Measurements from ENCODE around the gene RHOT2. TPM values are rescaled to one million over a fixed set of nuclear protein-coding genes. Genes with fewer than 3 reads are reported as not detected.

Gene RHOT2
- total and polyA plus RNA-seq, 9 of the 15 experiments (the other 6 are each of a cell fraction or from before 2014, with no cell fraction given) = 5.0 to 373 (median 112) TPM

- TF ChIP-seq, protein P1, sequence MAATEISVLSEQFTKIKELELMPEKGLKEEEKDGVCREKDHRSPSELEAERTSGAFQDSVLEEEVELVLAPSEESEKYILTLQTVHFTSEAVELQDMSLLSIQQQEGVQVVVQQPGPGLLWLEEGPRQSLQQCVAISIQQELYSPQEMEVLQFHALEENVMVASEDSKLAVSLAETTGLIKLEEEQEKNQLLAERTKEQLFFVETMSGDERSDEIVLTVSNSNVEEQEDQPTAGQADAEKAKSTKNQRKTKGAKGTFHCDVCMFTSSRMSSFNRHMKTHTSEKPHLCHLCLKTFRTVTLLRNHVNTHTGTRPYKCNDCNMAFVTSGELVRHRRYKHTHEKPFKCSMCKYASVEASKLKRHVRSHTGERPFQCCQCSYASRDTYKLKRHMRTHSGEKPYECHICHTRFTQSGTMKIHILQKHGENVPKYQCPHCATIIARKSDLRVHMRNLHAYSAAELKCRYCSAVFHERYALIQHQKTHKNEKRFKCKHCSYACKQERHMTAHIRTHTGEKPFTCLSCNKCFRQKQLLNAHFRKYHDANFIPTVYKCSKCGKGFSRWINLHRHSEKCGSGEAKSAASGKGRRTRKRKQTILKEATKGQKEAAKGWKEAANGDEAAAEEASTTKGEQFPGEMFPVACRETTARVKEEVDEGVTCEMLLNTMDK (IDR thresholded peaks at IDR 0.05; ENCODE audit: borderline replicate concordance, insufficient read depth, low read depth, low read length, poor library complexity, severe bottlenecking) = no peak
- TF ChIP-seq SRF (CRISPR knock-in tag; IDR thresholded peaks at IDR 0.05) = no peak
- TF ChIP-seq ZNF239 (CRISPR knock-in tag; IDR thresholded peaks at IDR 0.05) = no peak
- no peak for TF ChIP-seq STAT5B (CRISPR knock-in tag; IDR thresholded peaks at IDR 0.05)
- TF ChIP-seq PHB (CRISPR knock-in tag; IDR thresholded peaks at IDR 0.05) = no peak
- no peak for TF ChIP-seq ZSCAN29 (IDR thresholded peaks at IDR 0.05)
- peak; percentile 42 for TF ChIP-seq MGA (IDR thresholded peaks at IDR 0.05)
- TF ChIP-seq ZNF263 (CRISPR knock-in tag; IDR thresholded peaks at IDR 0.05; ENCODE audit: borderline replicate concordance) = 0 out of 2 replicates have a peak, but pooled peaks have one; percentile 19
- TF ChIP-seq ZNF3 (CRISPR knock-in tag; IDR thresholded peaks at IDR 0.05) = no peak
- TF ChIP-seq L3MBTL2 (IDR thresholded peaks at IDR 0.05) = 0 out of 2 replicates have a peak, but pooled peaks have one; percentile 15
- TF ChIP-seq KLF1 (tag; IDR thresholded peaks at IDR 0.05) = peak; percentile 26; the same call in 1 of the 2 replicates
- no peak for TF ChIP-seq ZNF644 (tag; IDR thresholded peaks at IDR 0.05; ENCODE audit: low read depth)
These were observed 40.3 kb upstream of the RHOT2 start (continued) for GRCh38 chr16:627454-628239.

All from K562 (cell line).